ENCODE measurements around the gene ZNF573. TPM values are rescaled to one million over a fixed set of nuclear protein-coding genes. Genes with fewer than 3 reads are reported as not detected.
A peak's percentile ranks its signal among the peaks of the same experiment; 100 is the strongest.

ZNF573 gene
- total RNA-seq, 1 experiment from 2014 or later = 17.5 TPM

DNA sequence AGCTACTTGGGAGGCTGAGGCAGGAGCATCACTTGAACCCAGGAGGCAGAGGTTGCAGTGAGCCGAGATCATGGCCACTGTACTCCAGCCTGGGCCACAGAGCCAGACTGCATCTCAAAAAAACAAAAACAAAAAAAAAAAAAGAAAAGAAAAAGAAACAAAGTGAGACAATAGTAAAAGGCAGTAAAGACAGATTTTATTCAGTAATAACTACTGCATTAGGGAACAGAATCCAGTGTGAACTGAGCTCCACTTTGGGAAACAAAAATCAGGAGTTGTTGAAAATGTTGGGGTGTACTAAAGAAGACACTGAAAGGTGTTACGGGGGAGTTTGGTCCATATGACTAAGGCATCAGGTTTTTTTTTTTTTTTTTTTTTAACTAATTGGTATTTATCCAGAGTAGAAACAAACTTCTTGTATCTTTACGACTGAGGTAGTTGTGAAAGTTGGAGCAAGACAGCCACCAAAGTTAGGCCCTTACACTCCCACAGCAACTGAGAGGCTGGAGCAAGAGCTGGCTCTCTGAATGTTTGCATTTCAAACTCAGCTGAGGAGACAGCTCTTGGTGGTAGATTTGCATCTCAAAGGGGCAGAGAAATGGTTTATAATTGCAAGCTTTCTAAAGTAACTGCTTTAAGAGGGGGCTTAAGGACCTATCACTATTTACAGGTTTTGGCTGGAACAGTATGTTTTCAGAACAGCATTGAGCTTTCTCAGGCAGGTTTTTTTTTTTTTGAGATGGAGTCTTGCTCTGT is 84.1 kb downstream of the ZNF573 start:
- Histone ChIP-seq H2AFZ (ENCODE audit: low read length) (no peak overlapping the region), H3K9me3 (ENCODE audit: control insufficient read depth, low read depth, low read length) (no peaks in the 10 kb centered on the region)
- no CpG with 5 or more reads among the region's 3 CpGs for WGBS (ENCODE audit: extremely low coverage, insufficient read length, low lambda C conversion rate)

More for the DNA sequence above, 84.1 kb downstream of the ZNF573 start:
- Histone ChIP-seq H3K14ac (ENCODE audit: insufficient read depth, low read length) (no peak overlapping the region), H4K8ac (replicated peaks; ENCODE audit: insufficient read length, low read depth, low read length) (no peak overlapping the region), H3K79me2 (ENCODE audit: insufficient read depth, low read length) (no peaks in the 10 kb centered on the region), H2BK5ac (ENCODE audit: insufficient read length, low read length) (no peak overlapping the region), H3K79me1 (ENCODE audit: insufficient read depth, low read depth, low read length, poor library complexity, severe bottlenecking) (no peaks in the 10 kb centered on the region), H3K27ac (ENCODE audit: insufficient read length, low read depth, low read length) (no peak overlapping the region), H4K20me1 (ENCODE audit: control insufficient read depth, insufficient read depth, insufficient read length) (no peaks in the 10 kb centered on the region), H3K27me3 (ENCODE audit: insufficient read depth, low read length) (peaks cover 11% of the 10 kb centered on the region; the same call in 1 of the 2 replicates), H3T11ph (ENCODE audit: low read length) (no peak overlapping the region), H3K18ac (ENCODE audit: insufficient read length, low read depth, low read length) (no peak overlapping the region), H2BK20ac (ENCODE audit: low read depth, low read length, poor library complexity, severe bottlenecking) (no peak overlapping the region), H2BK120ac (ENCODE audit: low read depth, low read length, poor library complexity, severe bottlenecking) (no peak overlapping the region), H3K4me1 (ENCODE audit: insufficient read depth, low read length) (no peaks in the 10 kb centered on the region; the same call in 1 of the 2 replicates), H3K4me2 (ENCODE audit: insufficient read depth, insufficient read length, low read length) (no peak overlapping the region), H2AK5ac (ENCODE audit: insufficient read length, low read length) (no peak overlapping the region), H2BK12ac (ENCODE audit: insufficient read length, low read depth, low read length) (no peak overlapping the region), H3K4ac (ENCODE audit: low read depth, low read length) (no peak overlapping the region), H3K23ac (ENCODE audit: insufficient read length, low read depth, low read length) (no peak overlapping the region), H2BK15ac (ENCODE audit: low read depth, low read length) (no peak overlapping the region), H3K56ac (ENCODE audit: insufficient read length, low read depth, low read length) (no peak overlapping the region), H3K23me2 (ENCODE audit: insufficient read length, low read depth, low read length, poor library complexity, severe bottlenecking) (peaks cover 7% of the 10 kb centered on the region), H4K91ac (ENCODE audit: insufficient read length, low read depth, low read length) (no peak overlapping the region), H3K9ac (ENCODE audit: extremely low read depth, insufficient read length, low read length) (no peak overlapping the region), H4K5ac (ENCODE audit: insufficient read length, low read depth, low read length) (no peak overlapping the region)
- H3K4me1 Mint-ChIP-seq = peaks cover 18 to 29% of the 10 kb centered on the region in 2 experiments
- peaks cover 3 to 6% of the 10 kb centered on the region in 2 experiments; a peak in 3 of 5 replicates for H3K9me3 Mint-ChIP-seq
- H3K27me3 Mint-ChIP-seq (ENCODE audit: low read depth) = peaks cover 53% of the 10 kb centered on the region
- peak overlapping the region in 2 of 3 experiments; percentile 66 to 76; a peak in 3 of 7 replicates for H3K27ac Mint-ChIP-seq
- H3K4me3 Mint-ChIP-seq = no peak overlapping the region; a peak in 2 of 5 replicates
- peaks cover 31 to 39% (median 38%) of the 10 kb centered on the region in 3 experiments for H3K36me3 Mint-ChIP-seq (ENCODE audit: insufficient read depth in 1 of 3, low read depth in 3 of 3)
- peak; percentile 49 for DNase-seq
- TF ChIP-seq CTCF (conservative IDR thresholded peaks at IDR 0.05) = no peak

Measured in H9 (cell line).